Stimulated activated CD4-positive, alpha-beta T cell treated with anti-CD3 and anti-CD28 coated beads, Interleukin-12 subunit alpha, Interleukin-12 subunit beta, amount 100 ng/mL, for 4 hours (primary cell): Measurements from ENCODE around the gene ARAP2.

Experiments used
- DNase-seq: peaks from one replicate; pipeline ENCODE4 v3.0.0-alpha.2; 2020

ARAP2 gene

GRCh38 chr4:36026348-36026880 lies 217.9 kb downstream of the ARAP2 start:
- DNase-seq: no peak

GRCh38 chr4:36024901-36025660 lies 219.2 kb downstream of the ARAP2 start:
- no peak for DNase-seq

- DNase-seq: no peak
Measured at GRCh38 chr4:36020351-36020750, 224.0 kb downstream of the ARAP2 start.
